Endothelial cell of umbilical vein (primary cell): ENCODE data around the gene INPP4B.

Experiments used
- EZH2 ChIP-seq: IDR thresholded peaks from 2 replicates; pipeline ENCODE4 v1.6.1; 2012; ENCODE audit warnings: borderline replicate concordance, low read depth, mild to moderate bottlenecking, moderate library complexity, low read length, inconsistent platforms; ENCODE audit not compliant: severe bottlenecking
- MYC ChIP-seq: IDR thresholded peaks from one replicate; pipeline ENCODE4 v1.6.1; 2011; ENCODE audit warnings: mild to moderate bottlenecking, low read depth, low read length
- POLR2A ChIP-seq: IDR thresholded peaks from 2 replicates; pipeline ENCODE4 v1.6.1; 2012; ENCODE audit warnings: low read depth, mild to moderate bottlenecking, control low read depth, low read length
- POLR2AphosphoS5 ChIP-seq: IDR thresholded peaks from 2 replicates; pipeline ENCODE4 v1.6.1; 2012; ENCODE audit warnings: low read depth, mild to moderate bottlenecking, control low read depth, low read length, moderate library complexity; ENCODE audit not compliant: insufficient read depth
- TF ChIP-seq, protein P1 (sequence below), 2 donors: IDR thresholded peaks; 1 replicate in 1 of 2; 2 replicates in 1 of 2; pipeline ENCODE4 v1.5.1; 2011; ENCODE audit warnings: low read length in 2 of 2, mild to moderate bottlenecking in 2 of 2, moderate library complexity in 2 of 2, control low read depth in 1 of 2, inconsistent platforms in 1 of 2, low read depth in 1 of 2; ENCODE audit not compliant: insufficient read depth in 1 of 2; ENCODE audit errors: extremely low read depth in 1 of 2
- TF ChIP-seq, protein P2 (sequence below): IDR thresholded peaks from 2 replicates; pipeline ENCODE4 v1.6.1; 2011; ENCODE audit not compliant: insufficient read depth, insufficient read length

DNA sequence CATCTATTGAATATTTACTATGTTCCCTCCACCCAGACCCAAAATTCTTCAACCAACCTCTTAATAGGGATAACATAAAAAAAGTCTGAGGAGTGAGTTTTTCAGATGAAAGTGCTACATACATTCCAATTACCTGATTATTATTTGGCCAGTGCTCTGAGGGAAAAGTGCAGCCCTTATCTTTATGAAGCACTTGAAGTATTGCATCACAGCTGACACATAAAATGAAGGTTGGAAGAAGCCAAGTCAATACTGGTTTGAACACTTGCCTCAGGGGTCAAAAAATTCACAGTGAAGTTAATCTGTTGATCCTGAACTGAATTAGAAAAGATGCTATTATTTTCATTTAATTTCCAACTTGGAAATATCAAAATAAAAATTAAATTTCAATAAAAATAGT is 498.9 kb downstream of the INPP4B start:
- TF ChIP-seq POLR2AphosphoS5 (no peak), POLR2A (no peak), EZH2 (no peak), MYC (no peak)
- TF ChIP-seq, protein P1, sequence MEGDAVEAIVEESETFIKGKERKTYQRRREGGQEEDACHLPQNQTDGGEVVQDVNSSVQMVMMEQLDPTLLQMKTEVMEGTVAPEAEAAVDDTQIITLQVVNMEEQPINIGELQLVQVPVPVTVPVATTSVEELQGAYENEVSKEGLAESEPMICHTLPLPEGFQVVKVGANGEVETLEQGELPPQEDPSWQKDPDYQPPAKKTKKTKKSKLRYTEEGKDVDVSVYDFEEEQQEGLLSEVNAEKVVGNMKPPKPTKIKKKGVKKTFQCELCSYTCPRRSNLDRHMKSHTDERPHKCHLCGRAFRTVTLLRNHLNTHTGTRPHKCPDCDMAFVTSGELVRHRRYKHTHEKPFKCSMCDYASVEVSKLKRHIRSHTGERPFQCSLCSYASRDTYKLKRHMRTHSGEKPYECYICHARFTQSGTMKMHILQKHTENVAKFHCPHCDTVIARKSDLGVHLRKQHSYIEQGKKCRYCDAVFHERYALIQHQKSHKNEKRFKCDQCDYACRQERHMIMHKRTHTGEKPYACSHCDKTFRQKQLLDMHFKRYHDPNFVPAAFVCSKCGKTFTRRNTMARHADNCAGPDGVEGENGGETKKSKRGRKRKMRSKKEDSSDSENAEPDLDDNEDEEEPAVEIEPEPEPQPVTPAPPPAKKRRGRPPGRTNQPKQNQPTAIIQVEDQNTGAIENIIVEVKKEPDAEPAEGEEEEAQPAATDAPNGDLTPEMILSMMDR (IDR thresholded peaks at IDR 0.05; ENCODE audit: extremely low read depth in 1 of 2, insufficient read depth in 1 of 2, low read depth in 1 of 2, low read length in 2 of 2), result no peak
- TF ChIP-seq, protein P2, sequence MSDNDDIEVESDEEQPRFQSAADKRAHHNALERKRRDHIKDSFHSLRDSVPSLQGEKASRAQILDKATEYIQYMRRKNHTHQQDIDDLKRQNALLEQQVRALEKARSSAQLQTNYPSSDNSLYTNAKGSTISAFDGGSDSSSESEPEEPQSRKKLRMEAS, result no peak
